PC-3 (cell line): ENCODE data around the gene EFHC1.

Source experiments
- EZH2 ChIP-seq: fragments of 300-600 bp; sonication (generic); IDR thresholded peaks from one replicate; pipeline ENCODE4 v1.6.1; 2017; ENCODE audit warnings: antibody characterized with exemption, mild to moderate bottlenecking, low read length; ENCODE audit not compliant: unreplicated experiment
- TF ChIP-seq, protein P1 (sequence below): fragments of 300-600 bp; sonication (generic); conservative IDR thresholded peaks from 2 replicates; pipeline ENCODE4 v1.5.1; 2017; ENCODE audit warnings: antibody characterized with exemption, low read depth, mild to moderate bottlenecking, low read length

DNA sequence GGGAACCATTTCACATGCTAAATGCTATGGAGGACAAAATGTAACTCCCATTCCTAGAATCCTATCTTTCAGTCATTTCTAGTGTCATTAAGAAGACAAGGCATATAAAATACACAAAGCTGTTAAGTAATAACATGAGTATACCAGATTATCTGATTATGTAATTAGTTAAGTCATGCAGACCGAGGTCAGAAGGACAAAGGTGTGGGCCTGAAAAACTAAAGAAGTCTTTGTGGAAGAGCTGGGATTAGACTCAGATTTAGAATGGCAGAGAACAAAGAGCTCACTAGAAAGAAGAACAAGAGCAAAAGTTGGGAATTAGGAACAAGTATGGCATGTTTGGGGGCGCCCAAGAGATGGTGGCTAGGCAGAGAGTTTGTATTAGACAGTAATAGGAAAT, 37.0 kb downstream of the EFHC1 start:
- TF ChIP-seq, protein P1, sequence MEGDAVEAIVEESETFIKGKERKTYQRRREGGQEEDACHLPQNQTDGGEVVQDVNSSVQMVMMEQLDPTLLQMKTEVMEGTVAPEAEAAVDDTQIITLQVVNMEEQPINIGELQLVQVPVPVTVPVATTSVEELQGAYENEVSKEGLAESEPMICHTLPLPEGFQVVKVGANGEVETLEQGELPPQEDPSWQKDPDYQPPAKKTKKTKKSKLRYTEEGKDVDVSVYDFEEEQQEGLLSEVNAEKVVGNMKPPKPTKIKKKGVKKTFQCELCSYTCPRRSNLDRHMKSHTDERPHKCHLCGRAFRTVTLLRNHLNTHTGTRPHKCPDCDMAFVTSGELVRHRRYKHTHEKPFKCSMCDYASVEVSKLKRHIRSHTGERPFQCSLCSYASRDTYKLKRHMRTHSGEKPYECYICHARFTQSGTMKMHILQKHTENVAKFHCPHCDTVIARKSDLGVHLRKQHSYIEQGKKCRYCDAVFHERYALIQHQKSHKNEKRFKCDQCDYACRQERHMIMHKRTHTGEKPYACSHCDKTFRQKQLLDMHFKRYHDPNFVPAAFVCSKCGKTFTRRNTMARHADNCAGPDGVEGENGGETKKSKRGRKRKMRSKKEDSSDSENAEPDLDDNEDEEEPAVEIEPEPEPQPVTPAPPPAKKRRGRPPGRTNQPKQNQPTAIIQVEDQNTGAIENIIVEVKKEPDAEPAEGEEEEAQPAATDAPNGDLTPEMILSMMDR = no peak
- TF ChIP-seq EZH2 = no peak
